Panc1 (cell line): ENCODE results near the gene IREB2.

ENCODE experiments used
- CTCF ChIP-seq: fragments of 450-650 bp; IDR thresholded peaks from 2 replicates; pipeline ENCODE4 v1.5.1; 2017; ENCODE audit warnings: mild to moderate bottlenecking
- POLR2AphosphoS5 ChIP-seq: IDR thresholded peaks from 2 replicates; pipeline ENCODE4 v1.6.1; 2012; ENCODE audit warnings: mild to moderate bottlenecking, low read depth, low read length, moderate library complexity
- TCF7L2 ChIP-seq: IDR thresholded peaks from 2 replicates; pipeline ENCODE4 v1.6.1; 2011; ENCODE audit warnings: mild to moderate bottlenecking, low read depth, low read length, inconsistent platforms

GRCh38 chr15:78455749-78456148 is 17.7 kb downstream of the IREB2 start:
- TF ChIP-seq CTCF = no peak
- TF ChIP-seq POLR2AphosphoS5 = no peak
- peak; percentile 78 for TF ChIP-seq TCF7L2
